GM18526 (cell line): ENCODE data around the gene ZNF681.

Experiments
- POLR2A ChIP-seq: IDR thresholded peaks from 3 replicates; pipeline ENCODE4 v1.6.1; 2011; ENCODE audit not compliant: insufficient read length; ENCODE audit errors: extremely low read depth

Gene ZNF681

GRCh38 chr19:23709347-23709746, 49.3 kb downstream of the ZNF681 start:
- no peak for TF ChIP-seq POLR2A

GRCh38 chr19:23706657-23707056, 52.0 kb downstream of the ZNF681 start:
- no peak for TF ChIP-seq POLR2A

GRCh38 chr19:23699521-23699860, 59.2 kb downstream of the ZNF681 start:
- no peak for TF ChIP-seq POLR2A

DNA sequence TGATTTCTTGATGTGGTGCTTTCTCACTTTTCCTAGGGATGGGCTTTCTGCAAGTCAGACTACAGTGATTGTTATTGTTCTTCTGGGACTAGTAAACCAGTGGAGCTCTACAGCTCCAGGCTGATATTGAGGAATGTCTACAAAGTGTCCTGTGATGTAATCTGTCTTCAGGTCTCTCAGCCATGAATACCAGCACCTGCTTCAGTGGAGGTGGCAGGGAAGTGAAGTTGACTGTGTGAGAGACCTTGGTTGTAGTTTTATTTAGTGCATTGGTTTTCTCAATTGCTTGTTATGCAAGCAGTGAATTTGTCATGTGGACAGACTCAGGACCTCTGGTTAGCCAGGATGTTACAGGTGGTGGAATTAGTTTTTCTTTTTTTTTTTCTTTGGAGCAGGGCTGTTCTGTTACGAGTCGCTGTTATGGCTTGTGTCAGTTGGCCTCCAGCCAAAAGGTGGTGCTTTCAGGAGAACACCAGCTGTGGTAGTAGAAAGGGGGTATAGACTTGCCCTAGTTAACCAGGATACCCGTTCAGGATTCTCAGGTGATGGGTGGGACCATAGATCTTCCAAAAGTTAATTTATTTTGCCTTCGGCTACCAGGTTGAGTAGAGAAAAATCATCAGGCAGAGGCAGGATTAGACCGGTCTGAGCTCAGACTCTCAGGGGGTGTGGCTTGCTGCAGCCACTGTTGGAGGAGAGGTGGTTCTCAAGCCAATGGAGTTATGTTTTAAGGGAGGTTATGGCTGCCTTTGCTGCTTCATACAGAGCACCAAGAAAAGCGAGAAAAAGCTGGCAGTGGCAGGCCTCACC, 59.8 kb downstream of the ZNF681 start:
- TF ChIP-seq POLR2A = no peak
